Endothelial cell of umbilical vein (primary cell): Measurements from ENCODE around the gene PLPP1. TPM values are rescaled to one million over a fixed set of nuclear protein-coding genes. Genes with fewer than 3 reads are reported as not detected.

ENCODE experiments used
- BruUV-seq: library from RNA; stranded (reverse); fragments of 400-500 nt; replicated peaks from 2 replicates; lab custom pipeline; 2021; lab: Mats Ljungman, UMichigan
- CTCF ChIA-PET: fragments of 300-600, 350-600 bp; sonication (Branson Sonifier 250); formaldehyde crosslinking; loops from one replicate; lab custom pipeline; 2021; ENCODE audit warnings: antibody characterized with exemption, inconsistent platforms; lab: Charles Lee
- POLR2A ChIA-PET: fragments of 300-600, 350-600 bp; sonication (Branson Sonifier 250); formaldehyde crosslinking; loops from one replicate; lab custom pipeline; 2021; ENCODE audit warnings: antibody characterized with exemption, inconsistent platforms; lab: Charles Lee
- DNase-seq: peaks from one replicate; pipeline ENCODE4 v3.0.0-alpha.2; 2011; ENCODE audit warnings: low read depth, low spot score
- FAIRE-seq: peaks from 2 replicates; lab custom pipeline; 2011; peaks lifted over from hg19 to GRCh38; lab: Jason Lieb, UNC
- H2AFZ ChIP-seq: 2 replicates; pipeline ENCODE4 v1.6.0; 2012; ENCODE audit warnings: low read depth, low read length, control low read depth, inconsistent platforms
- H3K27ac ChIP-seq: 2 replicates; pipeline ENCODE4 v1.5.1; 2011; ENCODE audit warnings: low read depth, mild to moderate bottlenecking, control low read depth, low read length, moderate library complexity; ENCODE audit not compliant: insufficient read depth
- H3K27me3 ChIP-seq, 2 experiments: 2 replicates each; pipeline versions ENCODE4 v1.6.0 to v1.6.1; 2011; ENCODE audit warnings: low read length in 2 of 2, mixed read lengths in 1 of 2; ENCODE audit not compliant: control insufficient read depth in 2 of 2, insufficient read depth in 2 of 2
- H3K36me3 ChIP-seq, 2 experiments: 2 replicates in 1 of 2; 3 replicates in 1 of 2; pipeline ENCODE4 v1.5.1; 2011; ENCODE audit warnings: low read length in 2 of 2, mild to moderate bottlenecking in 1 of 2, moderate library complexity in 1 of 2; ENCODE audit not compliant: control insufficient read depth in 2 of 2, insufficient read depth in 2 of 2; ENCODE audit errors: extremely low read depth in 1 of 2
- H3K4me1 ChIP-seq: 3 replicates; pipeline ENCODE4 v1.5.1; 2011; ENCODE audit warnings: mild to moderate bottlenecking, low read length; ENCODE audit not compliant: control insufficient read depth, insufficient read depth; ENCODE audit errors: extremely low read depth
- H3K4me2 ChIP-seq: 2 replicates; pipeline ENCODE4 v1.6.1; 2011; ENCODE audit warnings: low read length, control low read depth, mixed read lengths; ENCODE audit not compliant: insufficient read depth
- H3K4me3 ChIP-seq, 3 experiments: fragments of 200-600 bp in 1 of 3; sonication (generic), shearing (Covaris generic) in 1 of 3; replicated peaks in 1 of 3; 2 replicates each; pipeline ENCODE4 v1.5.1; 2011 to 2016; ENCODE audit warnings: control low read depth in 3 of 3, low read length in 3 of 3, mild to moderate bottlenecking in 2 of 3, inconsistent platforms in 1 of 3, low read depth in 1 of 3, moderate library complexity in 1 of 3; ENCODE audit not compliant: insufficient read depth in 1 of 3
- H3K79me2 ChIP-seq: 2 replicates; pipeline ENCODE4 v1.6.0; 2012; ENCODE audit warnings: low read length, inconsistent platforms; ENCODE audit not compliant: control insufficient read depth, insufficient read depth
- H3K9ac ChIP-seq: replicated peaks from 2 replicates; pipeline ENCODE3; 2011; ENCODE audit warnings: low read length, control low read depth; ENCODE audit not compliant: insufficient read depth; ENCODE audit errors: extremely low read depth
- H3K9me1 ChIP-seq: replicated peaks from 3 replicates; pipeline ENCODE4 v1.6.0; 2011; ENCODE audit warnings: mild to moderate bottlenecking, low read length; ENCODE audit not compliant: control insufficient read depth, insufficient read depth; ENCODE audit errors: extremely low read depth
- H3K9me3 ChIP-seq: replicated peaks from 2 replicates; pipeline ENCODE4 v1.5.1; 2012; ENCODE audit warnings: low read length, inconsistent platforms; ENCODE audit not compliant: control insufficient read depth, insufficient read depth
- H4K20me1 ChIP-seq: replicated peaks from 2 replicates; pipeline ENCODE3; 2011; ENCODE audit warnings: mild to moderate bottlenecking, low read length; ENCODE audit not compliant: control insufficient read depth, insufficient read depth; ENCODE audit errors: extremely low read depth
- CTCF ChIP-seq, 2 donors: IDR thresholded peaks; 1 replicate in 1 of 2; 2 replicates in 1 of 2; pipeline ENCODE4 v1.5.1; 2011; ENCODE audit warnings: low read length in 2 of 2, mild to moderate bottlenecking in 2 of 2, moderate library complexity in 2 of 2, control low read depth in 1 of 2, inconsistent platforms in 1 of 2, low read depth in 1 of 2; ENCODE audit not compliant: insufficient read depth in 1 of 2; ENCODE audit errors: extremely low read depth in 1 of 2
- EZH2 ChIP-seq: IDR thresholded peaks from 2 replicates; pipeline ENCODE4 v1.6.1; 2012; ENCODE audit warnings: borderline replicate concordance, low read depth, mild to moderate bottlenecking, moderate library complexity, low read length, inconsistent platforms; ENCODE audit not compliant: severe bottlenecking
- FOS ChIP-seq: IDR thresholded peaks from 2 replicates; pipeline ENCODE4 v1.6.1; 2011; ENCODE audit warnings: mild to moderate bottlenecking, low read length, moderate library complexity, borderline replicate concordance; ENCODE audit not compliant: insufficient read depth
- GATA2 ChIP-seq: IDR thresholded peaks from 2 replicates; pipeline ENCODE4 v1.7.0; 2011; ENCODE audit warnings: low read depth, mild to moderate bottlenecking, moderate library complexity, mixed read lengths, low read length; ENCODE audit not compliant: insufficient read length, insufficient read depth
- JUN ChIP-seq: IDR thresholded peaks from 2 replicates; pipeline ENCODE4 v1.6.1; 2011; ENCODE audit warnings: borderline replicate concordance, low read depth; ENCODE audit not compliant: insufficient read length, insufficient read depth
- MAX ChIP-seq: IDR thresholded peaks from 2 replicates; pipeline ENCODE4 v1.6.1; 2011; ENCODE audit not compliant: insufficient read depth, insufficient read length
- MYC ChIP-seq: IDR thresholded peaks from one replicate; pipeline ENCODE4 v1.6.1; 2011; ENCODE audit warnings: mild to moderate bottlenecking, low read depth, low read length
- POLR2A ChIP-seq: IDR thresholded peaks from 2 replicates; pipeline ENCODE4 v1.6.1; 2012; ENCODE audit warnings: low read depth, mild to moderate bottlenecking, control low read depth, low read length
- POLR2AphosphoS5 ChIP-seq: IDR thresholded peaks from 2 replicates; pipeline ENCODE4 v1.6.1; 2012; ENCODE audit warnings: low read depth, mild to moderate bottlenecking, control low read depth, low read length, moderate library complexity; ENCODE audit not compliant: insufficient read depth
- dilution Hi-C: fragments of 300-500 bp; cut with MboI; formaldehyde crosslinking; loops from one replicate; pipeline ENCODE4 v1.15.0; 2019; ENCODE audit warnings: low sequenced_read_pairs; ENCODE audit not compliant: extremely low pct_ligation_motif_present
- intact Hi-C: fragments of 100-400 bp; cut with micrococcal nuclease; formaldehyde crosslinking; loops from one replicate; pipeline ENCODE4 v1.10.0; 2022
- polyA plus RNA-seq, 4 experiments: library from polyadenylated mRNA; depleted of rRNA in 3 of 4; stranded (reverse) in 3 of 4; unstranded in 1 of 4; fragments of >200 nt; gene quantifications; 2 replicates each; pipeline versions ENCODE4 v1.2.1 to v1.2.3, GENCODE V29; 2011 to 2012; ENCODE audit warnings: missing spikeins in 1 of 4
- total RNA-seq: library from RNA; stranded (reverse); gene quantifications from 2 replicates; pipeline ENCODE4 v1.2.3, GENCODE V29; 2021

Gene PLPP1
- total and polyA plus RNA-seq, 2 donors (not counting 3 experiments of a cell fraction or from before 2014, with no cell fraction given): 14.3 to 25.9 TPM

- Histone ChIP-seq H3K79me2 (no peaks in the 10 kb centered on the region), H3K4me1 (no peaks in the 10 kb centered on the region), H3K27me3 (no peaks in the 10 kb centered on the region), H4K20me1 (no peaks in the 10 kb centered on the region), H3K9ac (no peak overlapping the region), H3K36me3 (peaks cover 4 to 9% of the 10 kb centered on the region in 2 experiments), H3K9me3 (no peaks in the 10 kb centered on the region), H3K4me2 (no peak overlapping the region), H2AFZ (no peak overlapping the region), H3K9me1 (no peaks in the 10 kb centered on the region), H3K27ac (no peak overlapping the region), H3K4me3 (no peak overlapping the region)
- POLR2A ChIA-PET: no interaction called here
- CTCF ChIA-PET: interaction anchor here (0.7 to 4.3 kb wide), 12 partner anchors 8 to 530 kb away, joined by 3 to 96 read pairs (median 4); partner anchors contain the start of gene PLPP1
- intact Hi-C loops (loop anchor here (5.0 kb wide), 1 partner anchor 196 kb away; no protein-coding TSS in a partner anchor), dilution Hi-C loops (no loop called here)
- TF ChIP-seq CTCF (IDR thresholded peaks at IDR 0.05; ENCODE audit: extremely low read depth in 1 of 2, insufficient read depth in 1 of 2, low read depth in 1 of 2, low read length in 2 of 2) (no peak), MYC (no peak), POLR2AphosphoS5 (no peak), POLR2A (no peak), JUN (no peak), GATA2 (no peak), FOS (no peak), EZH2 (no peak), MAX (no peak)
- FAIRE-seq: no peak
- DNase-seq: no peak
- no TSS peak for BruUV-seq
These were observed 128.5 kb downstream of the PLPP1 start for GRCh38 chr5:55406292-55406691.
